Hepatocyte (in vitro differentiated cells): ENCODE results near the gene ZDHHC18.

Experiments used
- EZH2 ChIP-seq: fragments of 200-600 bp; sonication (generic); IDR thresholded peaks from 2 replicates; pipeline ENCODE4 v1.6.1; 2016; ENCODE audit warnings: antibody characterized with exemption, mild to moderate bottlenecking, borderline replicate concordance
- EZH2phosphoT487 ChIP-seq: fragments of 200-600 bp; sonication (generic); IDR thresholded peaks from one replicate; pipeline ENCODE4 v1.6.1; 2018; ENCODE audit warnings: antibody characterized with exemption, mild to moderate bottlenecking, low read depth, moderate library complexity; ENCODE audit not compliant: unreplicated experiment, severe bottlenecking
- TF ChIP-seq, protein P1 (sequence below): fragments of 200-600 bp; sonication (generic); IDR thresholded peaks from 2 replicates; pipeline ENCODE4 v1.5.1; 2016; ENCODE audit warnings: antibody characterized with exemption, mild to moderate bottlenecking; ENCODE audit not compliant: poor library complexity

DNA sequence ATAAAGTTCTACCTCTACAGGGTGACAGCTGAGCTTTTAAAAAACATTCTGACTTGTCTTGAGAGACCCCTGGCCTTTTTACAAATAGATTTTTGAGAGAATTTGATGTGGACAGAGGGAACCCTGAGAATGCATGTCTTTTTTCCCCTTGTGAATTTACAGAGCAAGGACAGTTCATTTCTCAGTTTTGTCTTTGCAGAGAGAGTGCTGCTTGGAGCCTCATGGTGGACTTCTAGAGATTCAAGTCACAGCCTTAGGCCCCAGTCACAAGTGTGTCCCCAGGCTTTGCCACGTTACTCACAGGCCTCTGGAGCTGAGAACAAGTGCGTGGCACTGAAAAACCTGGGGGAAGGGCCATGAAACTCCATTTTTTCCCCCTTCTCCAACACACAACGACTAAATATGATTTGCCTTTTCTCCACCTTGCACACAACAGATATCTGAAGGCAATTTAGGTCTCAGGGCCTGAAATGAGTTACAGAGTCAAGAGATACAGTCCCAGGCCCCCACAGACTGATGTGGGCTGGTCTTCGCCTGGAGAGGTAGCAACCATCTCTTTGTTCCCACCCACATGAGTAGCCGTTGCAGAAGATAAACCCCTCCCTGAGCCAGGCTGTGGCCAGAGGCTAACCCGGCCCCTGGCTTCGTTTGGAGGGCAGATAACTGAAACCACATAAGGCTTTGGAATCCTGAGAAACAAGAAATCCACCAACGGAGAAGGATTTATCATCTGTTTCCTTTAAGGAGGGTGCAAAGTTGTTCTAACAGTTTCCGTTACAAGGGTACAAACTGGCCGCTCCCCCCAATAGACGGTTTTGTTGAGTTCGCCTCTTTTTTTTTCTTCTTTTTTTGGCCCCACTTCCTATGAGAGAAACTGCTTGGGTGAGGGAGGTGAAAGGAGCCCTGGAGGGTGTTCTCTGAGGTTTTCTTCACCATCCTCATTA is 39.8 kb upstream of the ZDHHC18 start:
- TF ChIP-seq, protein P1, sequence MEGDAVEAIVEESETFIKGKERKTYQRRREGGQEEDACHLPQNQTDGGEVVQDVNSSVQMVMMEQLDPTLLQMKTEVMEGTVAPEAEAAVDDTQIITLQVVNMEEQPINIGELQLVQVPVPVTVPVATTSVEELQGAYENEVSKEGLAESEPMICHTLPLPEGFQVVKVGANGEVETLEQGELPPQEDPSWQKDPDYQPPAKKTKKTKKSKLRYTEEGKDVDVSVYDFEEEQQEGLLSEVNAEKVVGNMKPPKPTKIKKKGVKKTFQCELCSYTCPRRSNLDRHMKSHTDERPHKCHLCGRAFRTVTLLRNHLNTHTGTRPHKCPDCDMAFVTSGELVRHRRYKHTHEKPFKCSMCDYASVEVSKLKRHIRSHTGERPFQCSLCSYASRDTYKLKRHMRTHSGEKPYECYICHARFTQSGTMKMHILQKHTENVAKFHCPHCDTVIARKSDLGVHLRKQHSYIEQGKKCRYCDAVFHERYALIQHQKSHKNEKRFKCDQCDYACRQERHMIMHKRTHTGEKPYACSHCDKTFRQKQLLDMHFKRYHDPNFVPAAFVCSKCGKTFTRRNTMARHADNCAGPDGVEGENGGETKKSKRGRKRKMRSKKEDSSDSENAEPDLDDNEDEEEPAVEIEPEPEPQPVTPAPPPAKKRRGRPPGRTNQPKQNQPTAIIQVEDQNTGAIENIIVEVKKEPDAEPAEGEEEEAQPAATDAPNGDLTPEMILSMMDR: no peak
- TF ChIP-seq EZH2: no peak
- no peak for TF ChIP-seq EZH2phosphoT487
